ENCODE measurements around the gene BMP8A. TPM values are rescaled to one million over a fixed set of nuclear protein-coding genes. Genes with fewer than 3 reads are reported as not detected.

BMP8A gene
- total RNA-seq, 1 experiment from 2014 or later = 0.54 TPM

DNA sequence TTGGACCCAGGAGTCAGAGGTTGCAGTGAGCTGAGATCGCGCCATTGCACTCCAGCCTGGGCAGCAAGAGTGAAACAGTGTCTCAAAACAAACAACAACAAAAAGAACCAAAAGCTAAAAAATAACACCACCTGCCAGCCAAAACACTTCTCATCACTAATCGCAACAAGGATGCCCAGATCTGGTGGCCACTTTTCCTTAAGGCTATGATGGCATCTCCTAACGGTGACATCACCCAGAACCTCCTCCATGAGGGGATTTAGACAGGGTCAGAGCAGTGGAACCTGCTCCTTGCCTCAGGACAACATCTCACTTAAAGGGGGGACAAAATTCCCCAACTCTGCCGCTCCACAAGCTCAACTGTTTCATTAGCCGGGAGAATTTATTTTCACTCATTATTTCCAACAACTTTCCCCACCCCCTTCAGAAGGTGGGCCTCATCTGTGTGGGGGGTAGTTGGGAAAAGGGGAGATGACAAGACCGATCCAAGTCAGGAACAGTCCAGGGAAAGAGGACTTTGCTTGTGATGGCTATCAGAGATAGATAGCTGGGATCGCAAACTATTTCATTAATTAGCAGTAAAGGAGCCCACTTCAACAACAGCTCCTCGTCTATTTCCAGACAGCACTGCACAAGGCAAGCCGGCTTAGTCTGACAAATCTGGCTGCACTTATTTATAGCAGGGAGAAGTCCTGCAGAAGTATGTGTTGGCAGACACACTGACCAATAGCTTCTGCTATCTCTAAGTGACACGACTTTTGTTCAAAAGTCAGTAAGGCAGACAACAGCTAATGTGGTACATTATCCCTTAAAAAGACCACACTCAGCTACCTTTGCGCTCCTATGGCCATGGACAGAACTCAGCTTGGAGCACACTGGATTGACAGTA is 82.5 kb downstream of the BMP8A start:
- Histone ChIP-seq H3K27me3 (ENCODE audit: control insufficient read depth, insufficient read depth, low read length) (no peaks in the 10 kb centered on the region), H3K4me3 (ENCODE audit: low read depth in 2 of 2, low read length in 2 of 2) (peak overlapping the region; percentile 90 to 92), H3K9me3 (ENCODE audit: control insufficient read depth, insufficient read depth, low read depth, low read length) (no peaks in the 10 kb centered on the region), H3K4me1 (ENCODE audit: control insufficient read depth, insufficient read depth, low read length) (peaks cover 22% of the 10 kb centered on the region; the same call in 1 of the 2 replicates), H3K27ac (ENCODE audit: low read length) (0 out of 2 replicates have a peak overlapping the region, but pooled peaks have one; percentile 20), H3K36me3 (ENCODE audit: control insufficient read depth, insufficient read depth, low read length) (peaks cover 30% of the 10 kb centered on the region)
- intact Hi-C loops (cut with micrococcal nuclease; ENCODE audit: unreplicated experiment) (no loop called here), in situ Hi-C loops (cut with HindIII; ENCODE audit: low pct_unique_long_range_greater_than_20kb, low sequenced_read_pairs) (no loop called here)
- ATAC-seq = peak; percentile 21; the same call in 1 of the 2 replicates
- no peak for DNase-seq (ENCODE audit: low read depth, low spot score)
- no TSS peak for BruUV-seq (replicated peaks)
- CTCF ChIA-PET = interaction anchor here (0.6 kb wide), 1 partner anchor 472 kb away, joined by 4 read pairs; no protein-coding TSS in a partner anchor
- 0 out of 2 replicates have a peak, but pooled peaks have one; percentile 60 for TF ChIP-seq SIN3A (IDR thresholded peaks at IDR 0.05; ENCODE audit: borderline replicate concordance, insufficient read depth, low read depth, low read length)
- TF ChIP-seq, protein P1, sequence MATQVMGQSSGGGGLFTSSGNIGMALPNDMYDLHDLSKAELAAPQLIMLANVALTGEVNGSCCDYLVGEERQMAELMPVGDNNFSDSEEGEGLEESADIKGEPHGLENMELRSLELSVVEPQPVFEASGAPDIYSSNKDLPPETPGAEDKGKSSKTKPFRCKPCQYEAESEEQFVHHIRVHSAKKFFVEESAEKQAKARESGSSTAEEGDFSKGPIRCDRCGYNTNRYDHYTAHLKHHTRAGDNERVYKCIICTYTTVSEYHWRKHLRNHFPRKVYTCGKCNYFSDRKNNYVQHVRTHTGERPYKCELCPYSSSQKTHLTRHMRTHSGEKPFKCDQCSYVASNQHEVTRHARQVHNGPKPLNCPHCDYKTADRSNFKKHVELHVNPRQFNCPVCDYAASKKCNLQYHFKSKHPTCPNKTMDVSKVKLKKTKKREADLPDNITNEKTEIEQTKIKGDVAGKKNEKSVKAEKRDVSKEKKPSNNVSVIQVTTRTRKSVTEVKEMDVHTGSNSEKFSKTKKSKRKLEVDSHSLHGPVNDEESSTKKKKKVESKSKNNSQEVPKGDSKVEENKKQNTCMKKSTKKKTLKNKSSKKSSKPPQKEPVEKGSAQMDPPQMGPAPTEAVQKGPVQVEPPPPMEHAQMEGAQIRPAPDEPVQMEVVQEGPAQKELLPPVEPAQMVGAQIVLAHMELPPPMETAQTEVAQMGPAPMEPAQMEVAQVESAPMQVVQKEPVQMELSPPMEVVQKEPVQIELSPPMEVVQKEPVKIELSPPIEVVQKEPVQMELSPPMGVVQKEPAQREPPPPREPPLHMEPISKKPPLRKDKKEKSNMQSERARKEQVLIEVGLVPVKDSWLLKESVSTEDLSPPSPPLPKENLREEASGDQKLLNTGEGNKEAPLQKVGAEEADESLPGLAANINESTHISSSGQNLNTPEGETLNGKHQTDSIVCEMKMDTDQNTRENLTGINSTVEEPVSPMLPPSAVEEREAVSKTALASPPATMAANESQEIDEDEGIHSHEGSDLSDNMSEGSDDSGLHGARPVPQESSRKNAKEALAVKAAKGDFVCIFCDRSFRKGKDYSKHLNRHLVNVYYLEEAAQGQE (IDR thresholded peaks at IDR 0.05; ENCODE audit: insufficient read depth in 1 of 2, low read depth in 2 of 2, low read length in 1 of 2) = no peak
- POLR2A ChIA-PET = no interaction called here

DNA sequence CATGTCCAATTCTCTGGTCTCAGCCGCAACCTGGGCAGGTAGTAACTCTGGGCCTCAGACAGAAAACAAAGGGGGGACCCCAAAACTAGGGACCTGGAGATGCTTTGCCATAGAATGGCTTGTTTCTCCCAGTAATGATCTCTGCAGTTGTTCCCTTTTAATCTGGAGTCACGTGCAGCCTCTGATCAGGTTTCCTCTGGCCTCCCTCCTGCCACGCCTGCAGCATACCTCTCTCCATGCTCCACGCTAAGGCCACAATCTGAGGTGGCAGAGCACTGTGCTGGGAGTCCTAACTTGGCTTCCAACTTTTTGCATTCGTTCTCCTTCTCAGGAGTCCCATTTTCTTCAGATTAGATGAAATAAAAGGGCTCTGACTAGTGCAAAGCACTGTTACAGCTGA is 83.2 kb downstream of the BMP8A start:
- BruUV-seq (replicated peaks) = no TSS peak
- in situ Hi-C loops (cut with HindIII; ENCODE audit: low pct_unique_long_range_greater_than_20kb, low sequenced_read_pairs) (no loop called here), intact Hi-C loops (cut with micrococcal nuclease; ENCODE audit: unreplicated experiment) (no loop called here)
- ChIA-PET POLR2A (no interaction called here), CTCF (no interaction called here)
- TF ChIP-seq TCF7L2 (IDR thresholded peaks at IDR 0.05; ENCODE audit: low read depth, low read length) = no peak
- TF ChIP-seq SIN3A (IDR thresholded peaks at IDR 0.05; ENCODE audit: borderline replicate concordance, insufficient read depth, low read depth, low read length) = no peak
- TF ChIP-seq, protein P1 (IDR thresholded peaks at IDR 0.05; ENCODE audit: insufficient read depth in 1 of 2, low read depth in 2 of 2, low read length in 1 of 2) = no peak
- no peak; the same call in 1 of the 2 replicates for TF ChIP-seq POLR2AphosphoS5 (IDR thresholded peaks at IDR 0.05; ENCODE audit: low read depth, low read length)
- TF ChIP-seq, protein P2, sequence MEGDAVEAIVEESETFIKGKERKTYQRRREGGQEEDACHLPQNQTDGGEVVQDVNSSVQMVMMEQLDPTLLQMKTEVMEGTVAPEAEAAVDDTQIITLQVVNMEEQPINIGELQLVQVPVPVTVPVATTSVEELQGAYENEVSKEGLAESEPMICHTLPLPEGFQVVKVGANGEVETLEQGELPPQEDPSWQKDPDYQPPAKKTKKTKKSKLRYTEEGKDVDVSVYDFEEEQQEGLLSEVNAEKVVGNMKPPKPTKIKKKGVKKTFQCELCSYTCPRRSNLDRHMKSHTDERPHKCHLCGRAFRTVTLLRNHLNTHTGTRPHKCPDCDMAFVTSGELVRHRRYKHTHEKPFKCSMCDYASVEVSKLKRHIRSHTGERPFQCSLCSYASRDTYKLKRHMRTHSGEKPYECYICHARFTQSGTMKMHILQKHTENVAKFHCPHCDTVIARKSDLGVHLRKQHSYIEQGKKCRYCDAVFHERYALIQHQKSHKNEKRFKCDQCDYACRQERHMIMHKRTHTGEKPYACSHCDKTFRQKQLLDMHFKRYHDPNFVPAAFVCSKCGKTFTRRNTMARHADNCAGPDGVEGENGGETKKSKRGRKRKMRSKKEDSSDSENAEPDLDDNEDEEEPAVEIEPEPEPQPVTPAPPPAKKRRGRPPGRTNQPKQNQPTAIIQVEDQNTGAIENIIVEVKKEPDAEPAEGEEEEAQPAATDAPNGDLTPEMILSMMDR (IDR thresholded peaks at IDR 0.05) = no peak
- H3K36me3 ChIP-seq (ENCODE audit: control insufficient read depth, insufficient read depth, low read length) = peaks cover 23% of the 10 kb centered on the region
- H3K4me1 ChIP-seq (ENCODE audit: control insufficient read depth, insufficient read depth, low read length) = peaks cover 22% of the 10 kb centered on the region; the same call in 1 of the 2 replicates
- H3K27me3 ChIP-seq (ENCODE audit: control insufficient read depth, insufficient read depth, low read length) = no peaks in the 10 kb centered on the region
- no peaks in the 10 kb centered on the region for H3K9me3 ChIP-seq (ENCODE audit: control insufficient read depth, insufficient read depth, low read depth, low read length)
- peak overlapping the region; percentile 78 for H3K27ac ChIP-seq (ENCODE audit: low read length)
- ATAC-seq (no peak), DNase-seq (ENCODE audit: low read depth, low spot score) (no peak)
- peak overlapping the region; percentile 90 to 92 for H3K4me3 ChIP-seq (ENCODE audit: low read depth in 2 of 2, low read length in 2 of 2)

Other genes starting within 250 kb of the BMP8A start
- 334 TPM for gene PABPC4, start 85.2 kb downstream of the BMP8A start, total RNA-seq (2021; ENCODE audit: unreplicated experiment)
- 2.3 TPM for gene HEYL, start 148.0 kb downstream of the BMP8A start, total RNA-seq (2021; ENCODE audit: unreplicated experiment)
- gene NT5C1A, start 180.5 kb downstream of the BMP8A start, total RNA-seq (2021; ENCODE audit: unreplicated experiment) = not detected
- gene HPCAL4, start 199.8 kb downstream of the BMP8A start, total RNA-seq (2021; ENCODE audit: unreplicated experiment) = 0.21 TPM
- gene PPIE, start 247.2 kb downstream of the BMP8A start, total RNA-seq (2021; ENCODE audit: unreplicated experiment) = 53.0 TPM

Data from Panc1 (cell line).